K562 (cell line): ENCODE measurements around the gene KDM2B. TPM values are rescaled to one million over a fixed set of nuclear protein-coding genes. Genes with fewer than 3 reads are reported as not detected.

Experiments
- ATF3 ChIP-seq, 2 experiments: fragments of 450-650 bp in 1 of 2; sonication (generic) in 1 of 2; formaldehyde crosslinking in 1 of 2; IDR thresholded peaks in 1 of 2; conservative IDR thresholded peaks in 1 of 2; 2 replicates each; pipeline versions ENCODE4 v1.6.1 to v1.8.1; 2016 to 2023; ENCODE audit warnings: mild to moderate bottlenecking in 2 of 2, moderate library complexity in 2 of 2, inconsistent platforms in 1 of 2, missing genetic modification reagents in 1 of 2
- BRD9 ChIP-seq: fragments of 450-650 bp; IDR thresholded peaks from 2 replicates; pipeline ENCODE4 v1.6.1; 2018; ENCODE audit warnings: low read depth; ENCODE audit not compliant: partially characterized antibody
- CEBPG ChIP-seq, 3 experiments: fragments of 200-800 bp in 1 of 3; sonication (Bioruptor generic) in 1 of 3; sonication (generic) in 1 of 3; formaldehyde crosslinking in 1 of 3; IDR thresholded peaks in 2 of 3; conservative IDR thresholded peaks in 1 of 3; 2 replicates each; pipeline versions ENCODE4 v1.6.1 to v1.8.0; 2016 to 2022; ENCODE audit warnings: missing compliant biosample characterization in 2 of 3, missing genetic modification characterization in 2 of 3, mild to moderate bottlenecking in 1 of 3, missing genetic modification reagents in 1 of 3
- CREB1 ChIP-seq, 2 experiments: sonication (generic) in 1 of 2; formaldehyde crosslinking in 1 of 2; IDR thresholded peaks; 2 replicates each; pipeline versions ENCODE4 v1.6.1 to v1.8.0; 2012 to 2022; ENCODE audit warnings: inconsistent platforms in 1 of 2, mild to moderate bottlenecking in 1 of 2, missing genetic modification reagents in 1 of 2, moderate library complexity in 1 of 2
- DLX4 ChIP-seq: fragments of 250-450 bp; sonication (Bioruptor Pico); IDR thresholded peaks from 2 replicates; pipeline ENCODE4 v1.6.1; 2021; ENCODE audit warnings: mild to moderate bottlenecking
- E2F8 ChIP-seq: fragments of 450-650 bp; IDR thresholded peaks from 2 replicates; pipeline ENCODE4 v1.7.1; 2018; ENCODE audit warnings: mild to moderate bottlenecking, low read depth; ENCODE audit not compliant: partially characterized antibody
- ELF1 ChIP-seq: fragments of 200-800 bp; sonication (Bioruptor generic); IDR thresholded peaks from 2 replicates; pipeline ENCODE4 v1.6.1; 2016; ENCODE audit warnings: missing genetic modification characterization, missing compliant biosample characterization
- ETV1 ChIP-seq: fragments of 450-650 bp; conservative IDR thresholded peaks from 2 replicates; pipeline ENCODE4 v1.6.1; 2016; ENCODE audit warnings: missing genetic modification characterization, control low read depth, low read depth, missing compliant biosample characterization
- HMG20A ChIP-seq: fragments of 450-650 bp; formaldehyde crosslinking; conservative IDR thresholded peaks from 2 replicates; pipeline ENCODE4 v1.4.0; 2020; ENCODE audit warnings: mild to moderate bottlenecking, mixed read lengths
- JUND ChIP-seq, 2 experiments: IDR thresholded peaks; 2 replicates in 1 of 2; 3 replicates in 1 of 2; pipeline ENCODE4 v1.6.1; 2011; ENCODE audit warnings: borderline replicate concordance in 2 of 2, low read depth in 2 of 2, low read length in 2 of 2, improper control_type of control experiment in 1 of 2, missing biosample characterization in 1 of 2, missing genetic modification characterization in 1 of 2, missing genetic modification reagents in 1 of 2
- MCM7 ChIP-seq, 2 experiments: fragments of 450-650 bp; IDR thresholded peaks; 2 replicates each; pipeline ENCODE4 v1.6.1; 2016 to 2018
- MECOM ChIP-seq: fragments of 250-450 bp; sonication (Bioruptor Pico); IDR thresholded peaks from 2 replicates; pipeline ENCODE4 v1.8.0; 2022; ENCODE audit warnings: inconsistent platforms
- NFIC ChIP-seq: fragments of 450-650 bp; IDR thresholded peaks from 2 replicates; pipeline ENCODE4 v1.6.1; 2017; ENCODE audit warnings: mild to moderate bottlenecking, inconsistent platforms
- NKRF ChIP-seq: fragments of 450-650 bp; IDR thresholded peaks from 2 replicates; pipeline ENCODE4 v1.6.1; 2016; ENCODE audit warnings: borderline replicate concordance
- RBBP5 ChIP-seq: fragments of 200-600 bp; sonication (generic); IDR thresholded peaks from 2 replicates; pipeline ENCODE4 v1.6.1; 2012; ENCODE audit warnings: borderline replicate concordance, mild to moderate bottlenecking, low read length, control low read depth, inconsistent platforms; ENCODE audit not compliant: insufficient read depth, poor library complexity, severe bottlenecking
- SP1 ChIP-seq: sonication (generic); formaldehyde crosslinking; IDR thresholded peaks from 2 replicates; pipeline ENCODE4 v1.8.1; 2022; ENCODE audit warnings: mild to moderate bottlenecking, missing genetic modification reagents
- TAL1 ChIP-seq: fragments of 450-650 bp; IDR thresholded peaks from 2 replicates; pipeline ENCODE4 v1.6.1; 2016; ENCODE audit warnings: mild to moderate bottlenecking
- TBL1XR1 ChIP-seq, 2 experiments: IDR thresholded peaks; 2 replicates each; pipeline ENCODE4 v1.6.1; 2012; ENCODE audit warnings: improper control_type of control experiment in 2 of 2, low read length in 2 of 2, mild to moderate bottlenecking in 1 of 2
- polyA plus RNA-seq, 8 experiments: library from polyadenylated mRNA; depleted of rRNA in 4 of 8; stranded (reverse) in 5 of 8; unstranded in 3 of 8; fragments of >200 nt; fragmentation: Nextera tagmentation in 2 of 8; fragmentation: Illumina TruSeq in 1 of 8; extraction: Ambion mirVana in 2 of 8; extraction: Trizol in 1 of 8; gene quantifications; 2 replicates each; pipeline versions ENCODE4 v1.2.1 to v1.2.3, GENCODE V29; 2011 to 2014; ENCODE audit warnings: inconsistent platforms in 1 of 8, missing spikeins in 1 of 8
- total RNA-seq, 7 experiments: library from RNA; depleted of rRNA in 6 of 7; stranded (reverse); fragments of >200 nt in 6 of 7; fragmentation: Illumina TruSeq in 2 of 7; extraction: Trizol in 2 of 7; gene quantifications; 2 replicates each; pipeline versions ENCODE4 v1.2.1 to v1.2.3, GENCODE V29; 2011 to 2021; ENCODE audit warnings: low replicate concordance in 1 of 7

The KDM2B gene
- total and polyA plus RNA-seq, 9 of the 15 experiments (the other 6 are each of a cell fraction or from before 2014, with no cell fraction given), result 7.4 to 50.5 (median 22.5) TPM

- TF ChIP-seq CREB1 (IDR thresholded peaks at IDR 0.05), result peak; percentile 22; the same call in 1 of the 2 replicates
- TF ChIP-seq CREB1 (CRISPR knock-in tag; IDR thresholded peaks at IDR 0.05), result no peak
- 0 out of 2 replicates have a peak, but pooled peaks have one; percentile 29 for TF ChIP-seq MECOM (CRISPR knock-in tag)
- peak; percentile 39 for TF ChIP-seq E2F8
- peak; percentile 27; the same call in 1 of the 2 replicates for TF ChIP-seq JUND (IDR thresholded peaks at IDR 0.05; ENCODE audit: borderline replicate concordance, low read depth, low read length)
- peak; percentile 61; the same call in 2 of the 3 replicates for TF ChIP-seq JUND (tag; IDR thresholded peaks at IDR 0.05; ENCODE audit: borderline replicate concordance, low read depth, low read length)
- TF ChIP-seq MCM7 (IDR thresholded peaks at IDR 0.05), result no peak
- peak; percentile 96 for TF ChIP-seq NFIC
- no peak for TF ChIP-seq NKRF
- TF ChIP-seq ELF1 (tag), result no peak
- TF ChIP-seq CEBPG (CRISPR knock-in tag; IDR thresholded peaks at IDR 0.05), result no peak
- TF ChIP-seq CEBPG (tag; conservative IDR thresholded peaks at IDR 0.05 in 1 of 2, IDR thresholded peaks at IDR 0.05 in 1 of 2), result peak in 1 of 2 experiments; percentile 75; a peak in 2 of 4 replicates
- TF ChIP-seq ATF3 (IDR thresholded peaks at IDR 0.05), result peak; percentile 36; the same call in 1 of the 2 replicates
- TF ChIP-seq ATF3 (CRISPR knock-in tag; conservative IDR thresholded peaks at IDR 0.05), result no peak
- no peak for TF ChIP-seq HMG20A (CRISPR knock-in tag)
- no peak for TF ChIP-seq SP1 (CRISPR knock-in tag)
- TF ChIP-seq BRD9, result no peak
- peak; percentile 44; the same call in 1 of the 2 replicates for TF ChIP-seq ETV1 (tag)
- TF ChIP-seq RBBP5, result no peak
- no peak for TF ChIP-seq DLX4
- no peak; the same call in 1 of the 2 replicates for TF ChIP-seq TAL1
- TF ChIP-seq TBL1XR1 (IDR thresholded peaks at IDR 0.05; ENCODE audit: low read length in 2 of 2), result no peak
These were observed 189.1 kb downstream of the KDM2B start (continued) for GRCh38 chr12:121391619-121392324.
